Measurements from ENCODE around the gene MAST4. TPM values are rescaled to one million over a fixed set of nuclear protein-coding genes. Genes with fewer than 3 reads are reported as not detected.

Gene MAST4
- total and polyA plus RNA-seq, 2 of the 13 experiments (the other 11 are each of a cell fraction or from before 2014, with no cell fraction given), result 3.4 to 3.7 TPM

- intact Hi-C loops (cut with micrococcal nuclease; ENCODE audit: unreplicated experiment) (no loop called here), in situ Hi-C loops (cut with HindIII; ENCODE audit: extremely low pct_ligation_motif_present, low pct_unique_long_range_greater_than_20kb) (no loop called here)
These were observed 515.6 kb downstream of the MAST4 start for GRCh38 chr5:67111779-67112178.

GRCh38 chr5:67115246-67115645 lies 519.1 kb downstream of the MAST4 start:
- ATAC-seq, result no peak
- TF ChIP-seq ZBTB40 (IDR thresholded peaks at IDR 0.05), result no peak
- no peak for TF ChIP-seq ZBTB40 (CRISPR knock-in tag; IDR thresholded peaks at IDR 0.05)
- TF ChIP-seq TFAP4 (IDR thresholded peaks at IDR 0.05; ENCODE audit: borderline replicate concordance, low read depth), result no peak

More at GRCh38 chr5:67111779-67112178, 515.6 kb downstream of the MAST4 start:
- H3K4me2 ChIP-seq (ENCODE audit: low read depth, low read length), result no peak overlapping the region
- FAIRE-seq (no peak), ATAC-seq (no peak; the same call in 2 of the 3 replicates), DNase-seq (ENCODE audit: low spot score) (no peak)
- H3K4me1 ChIP-seq (ENCODE audit: insufficient read depth, low read length), result peaks cover 19% of the 10 kb centered on the region
- ChIA-PET POLR2A (no interaction called here), CTCF (ENCODE audit: low intra/inter-chr PET ratio, low total read pairs) (no interaction called here)
- no peaks in the 10 kb centered on the region for H4K20me1 ChIP-seq (ENCODE audit: insufficient read depth, low read length)
- WGBS (ENCODE audit: low lambda C conversion rate), result 89% methylated on average over 1 of the region's 1 CpG
- H2AFZ ChIP-seq (ENCODE audit: low read length), result no peak overlapping the region
- peaks cover 0 to 17% of the 10 kb centered on the region in 2 experiments; a peak in 2 of 5 replicates for H3K36me3 ChIP-seq (replicated peaks in 1 of 2; ENCODE audit: control insufficient read depth in 1 of 2, insufficient read depth in 2 of 2, low read length in 2 of 2)
- peak; percentile 49; the same call in 1 of the 2 replicates for TF ChIP-seq ZNF362 (CRISPR knock-in tag; IDR thresholded peaks at IDR 0.05; ENCODE audit: borderline replicate concordance)
- no peak for TF ChIP-seq SRSF1 (optimal IDR thresholded peaks at IDR 0.05; ENCODE audit: low read depth, low read length)
- TF ChIP-seq SSRP1 (CRISPR knock-in tag; IDR thresholded peaks at IDR 0.05), result no peak
- no peak for TF ChIP-seq TP53 (CRISPR knock-in tag; conservative IDR thresholded peaks at IDR 0.05)
- no peak overlapping the region for H3K9ac ChIP-seq (ENCODE audit: insufficient read depth, low read depth, low read length)
- H3K27me3 ChIP-seq (ENCODE audit: control insufficient read depth in 1 of 2, insufficient read depth in 2 of 2, low read length in 2 of 2), result no peaks in the 10 kb centered on the region
- H3K79me2 ChIP-seq (ENCODE audit: insufficient read depth, low read length), result no peaks in the 10 kb centered on the region
- no peaks in the 10 kb centered on the region for H3K9me3 ChIP-seq (ENCODE audit: low read length)
- no peak overlapping the region for H3K4me3 ChIP-seq (replicated peaks in 1 of 3; ENCODE audit: insufficient read depth in 1 of 3, low read depth in 2 of 3, low read length in 3 of 3)
- no peak overlapping the region for H3K27ac ChIP-seq (ENCODE audit: extremely low read length, insufficient read depth, low read length)
- no TSS peak for BruUV-seq (replicated peaks)

More at GRCh38 chr5:67115246-67115645, 519.1 kb downstream of the MAST4 start:
- no peaks in the 10 kb centered on the region for H3K27me3 ChIP-seq (ENCODE audit: control insufficient read depth in 1 of 2, insufficient read depth in 2 of 2, low read length in 2 of 2)
- ChIA-PET POLR2A (no interaction called here), CTCF (ENCODE audit: low intra/inter-chr PET ratio, low total read pairs) (no interaction called here)
- H3K9ac ChIP-seq (ENCODE audit: insufficient read depth, low read depth, low read length), result no peak overlapping the region
- H3K36me3 ChIP-seq (replicated peaks in 1 of 2; ENCODE audit: control insufficient read depth in 1 of 2, insufficient read depth in 2 of 2, low read length in 2 of 2), result peaks cover 3 to 19% of the 10 kb centered on the region in 2 experiments; a peak in 4 of 5 replicates
- no peak overlapping the region for H3K27ac ChIP-seq (ENCODE audit: extremely low read length, insufficient read depth, low read length)
- no peak overlapping the region for H3K4me3 ChIP-seq (replicated peaks in 1 of 3; ENCODE audit: insufficient read depth in 1 of 3, low read depth in 2 of 3, low read length in 3 of 3)
- H3K4me1 ChIP-seq (ENCODE audit: insufficient read depth, low read length), result peaks cover 25% of the 10 kb centered on the region
- no peak for DNase-seq (ENCODE audit: low spot score)
- no peak for FAIRE-seq
- no peaks in the 10 kb centered on the region for H3K9me3 ChIP-seq (ENCODE audit: low read length)
- in situ Hi-C loops (cut with HindIII; ENCODE audit: extremely low pct_ligation_motif_present, low pct_unique_long_range_greater_than_20kb), result no loop called here
- H3K79me2 ChIP-seq (ENCODE audit: insufficient read depth, low read length), result no peaks in the 10 kb centered on the region
- 94% methylated on average over 3 of the region's 3 CpGs for WGBS (ENCODE audit: low lambda C conversion rate)
- no peak overlapping the region for H2AFZ ChIP-seq (ENCODE audit: low read length)
- BruUV-seq (replicated peaks), result no TSS peak
- no peak overlapping the region for H3K4me2 ChIP-seq (ENCODE audit: low read depth, low read length)
- intact Hi-C loops (cut with micrococcal nuclease; ENCODE audit: unreplicated experiment), result no loop called here
- no peaks in the 10 kb centered on the region for H4K20me1 ChIP-seq (ENCODE audit: insufficient read depth, low read length)

All from HepG2 (cell line).